Measurements from ENCODE around the gene PRRC2B.

GRCh38 chr9:131385296-131385695 is 8.6 kb upstream of the PRRC2B start:
- TF ChIP-seq POLR2AphosphoS5 (IDR thresholded peaks at IDR 0.05) (no peak), CTCF (IDR thresholded peaks at IDR 0.05) (no peak)

All from transverse colon (tissue), 4 donors.